Measurements from ENCODE around the gene C1orf50.
"Not testable (repeated sequence)": the region's sequence is repeated elsewhere in the genome, so short reads cannot be mapped to it uniquely, and the experiment has no call there.

The C1orf50 gene

DNA sequence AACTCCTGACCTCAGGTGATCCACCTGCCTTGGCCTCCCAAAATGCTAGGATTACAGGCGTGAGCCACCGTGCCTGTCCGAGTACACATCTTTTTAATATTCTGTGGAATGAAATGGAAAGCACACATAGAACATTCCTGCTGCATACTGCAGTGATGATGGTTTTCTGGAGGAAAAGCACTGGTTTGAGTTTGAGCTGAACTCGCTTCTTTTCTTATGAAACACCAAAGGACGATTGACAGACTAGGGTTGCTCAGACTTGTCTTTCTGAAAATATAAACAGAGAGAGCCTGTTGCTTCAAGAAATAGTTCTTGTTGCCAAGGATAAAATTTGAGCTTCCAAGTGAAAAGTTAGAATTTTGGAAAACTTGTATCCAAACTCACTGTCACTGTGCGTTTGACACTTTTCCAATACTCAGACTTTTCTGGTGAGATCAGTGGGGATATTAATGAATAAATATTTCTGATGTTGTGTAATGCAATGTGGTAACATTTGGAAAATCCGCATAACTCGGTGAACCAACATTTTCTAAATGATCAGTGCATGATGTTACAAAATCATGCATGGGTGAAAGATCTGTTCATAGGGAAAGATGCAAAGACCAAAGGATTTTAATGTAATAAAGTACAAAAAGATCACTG lies 34.9 kb downstream of the C1orf50 start:
- Mint-ChIP-seq H3K4me1 (no peaks in the 10 kb centered on the region), H3K4me3 (no peak overlapping the region), H3K36me3 (ENCODE audit: insufficient read depth) (peaks cover 2% of the 10 kb centered on the region), H3K27ac (ENCODE audit: low read depth) (no peak overlapping the region), H3K9me3 (no peaks in the 10 kb centered on the region), H3K27me3 (no peaks in the 10 kb centered on the region)
- ATAC-seq (replicated peaks; ENCODE audit: extremely low read depth, poor library complexity, severe bottlenecking) (no peak), DNase-seq (ENCODE audit: low spot score in 2 of 2) (no peak)

- Mint-ChIP-seq H3K27ac (ENCODE audit: low read depth) (no peak overlapping the region), H3K36me3 (ENCODE audit: insufficient read depth) (peaks cover 2% of the 10 kb centered on the region), H3K9me3 (no peaks in the 10 kb centered on the region), H3K27me3 (no peaks in the 10 kb centered on the region), H3K4me3 (no peak overlapping the region), H3K4me1 (no peaks in the 10 kb centered on the region)
- ATAC-seq (replicated peaks; ENCODE audit: extremely low read depth, poor library complexity, severe bottlenecking) (no peak), DNase-seq (ENCODE audit: low spot score in 2 of 2) (no peak)
These were observed 39.1 kb downstream of the C1orf50 start for GRCh38 chr1:42806171-42806570.

DNA sequence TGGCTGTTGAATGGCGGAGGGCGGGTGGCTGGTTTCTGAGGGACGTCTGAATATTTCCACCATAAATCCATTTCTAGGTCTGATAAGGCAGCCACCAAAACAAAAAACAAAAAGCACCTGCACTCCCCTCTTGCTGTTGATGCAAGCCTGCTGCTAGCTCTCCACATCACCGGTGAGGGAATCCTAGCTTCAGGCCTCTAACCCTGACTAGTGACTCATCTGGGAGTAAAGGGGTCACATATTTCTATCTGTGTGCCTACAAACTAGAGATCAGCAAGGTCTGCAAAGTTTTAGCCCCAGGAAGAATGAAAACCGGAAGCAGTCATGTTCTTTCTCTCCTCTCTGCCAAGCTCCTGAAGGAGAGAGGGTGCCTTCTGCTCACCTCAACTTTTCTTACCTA lies 39.5 kb downstream of the C1orf50 start:
- no peak overlapping the region for H3K4me3 Mint-ChIP-seq
- peaks cover 2% of the 10 kb centered on the region for H3K36me3 Mint-ChIP-seq (ENCODE audit: insufficient read depth)

DNA sequence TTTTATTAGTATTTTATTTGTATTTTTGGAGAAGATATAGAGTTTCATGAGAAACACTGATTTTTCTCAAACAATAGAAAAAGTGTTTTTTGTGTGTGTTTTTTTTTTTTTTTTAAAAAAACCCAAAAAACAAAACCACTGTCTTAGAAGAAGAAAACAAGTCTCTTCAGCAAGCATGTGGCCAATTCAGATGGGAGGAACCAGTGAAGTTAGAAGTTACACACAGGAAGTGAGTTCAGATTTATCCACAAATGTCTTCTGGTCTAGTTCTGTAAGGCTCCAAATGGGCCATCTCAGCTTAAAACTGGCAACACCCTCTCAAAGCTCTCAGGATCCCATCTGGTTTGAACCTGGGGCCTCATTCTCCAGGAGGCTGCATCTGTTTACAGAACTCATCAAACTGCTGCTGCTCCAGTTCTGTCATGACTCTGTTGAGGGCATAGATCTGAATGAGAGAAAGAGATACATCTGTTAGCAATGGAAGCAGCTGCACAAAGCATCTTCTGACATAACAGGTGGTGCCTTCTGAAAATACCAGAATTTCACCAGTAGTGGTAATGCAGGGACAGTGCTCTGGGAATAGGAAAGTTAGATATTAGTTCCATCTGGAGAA lies 40.1 kb downstream of the C1orf50 start:
- Mint-ChIP-seq H3K4me3 (no peak overlapping the region), H3K27me3 (no peaks in the 10 kb centered on the region), H3K9me3 (no peaks in the 10 kb centered on the region), H3K4me1 (peaks cover 5% of the 10 kb centered on the region), H3K36me3 (ENCODE audit: insufficient read depth) (peaks cover 2% of the 10 kb centered on the region), H3K27ac (ENCODE audit: low read depth) (no peak overlapping the region)
- DNase-seq (ENCODE audit: low spot score in 2 of 2), result no peak
- ATAC-seq (replicated peaks; ENCODE audit: extremely low read depth, poor library complexity, severe bottlenecking), result no peak

More for the DNA sequence above, 39.5 kb downstream of the C1orf50 start:
- peaks cover 3% of the 10 kb centered on the region for H3K4me1 Mint-ChIP-seq
- H3K27ac Mint-ChIP-seq (ENCODE audit: low read depth), result no peak overlapping the region
- no peak for DNase-seq (ENCODE audit: low spot score in 2 of 2)
- no peak for ATAC-seq (replicated peaks; ENCODE audit: extremely low read depth, poor library complexity, severe bottlenecking)
- H3K9me3 Mint-ChIP-seq, result no peaks in the 10 kb centered on the region
- H3K27me3 Mint-ChIP-seq, result no peaks in the 10 kb centered on the region

- H3K4me3 Mint-ChIP-seq; H3K9me3 Mint-ChIP-seq; H3K27ac Mint-ChIP-seq (ENCODE audit: low read depth); DNase-seq (ENCODE audit: low spot score in 2 of 2); H3K27me3 Mint-ChIP-seq; ATAC-seq (replicated peaks; ENCODE audit: extremely low read depth, poor library complexity, severe bottlenecking); H3K36me3 Mint-ChIP-seq (ENCODE audit: insufficient read depth): not testable (repeated sequence)
- peaks cover 24% of the 10 kb centered on the region for H3K4me1 Mint-ChIP-seq
These were observed 47.8 kb downstream of the C1orf50 start for GRCh38 chr1:42814815-42815214.

DNA sequence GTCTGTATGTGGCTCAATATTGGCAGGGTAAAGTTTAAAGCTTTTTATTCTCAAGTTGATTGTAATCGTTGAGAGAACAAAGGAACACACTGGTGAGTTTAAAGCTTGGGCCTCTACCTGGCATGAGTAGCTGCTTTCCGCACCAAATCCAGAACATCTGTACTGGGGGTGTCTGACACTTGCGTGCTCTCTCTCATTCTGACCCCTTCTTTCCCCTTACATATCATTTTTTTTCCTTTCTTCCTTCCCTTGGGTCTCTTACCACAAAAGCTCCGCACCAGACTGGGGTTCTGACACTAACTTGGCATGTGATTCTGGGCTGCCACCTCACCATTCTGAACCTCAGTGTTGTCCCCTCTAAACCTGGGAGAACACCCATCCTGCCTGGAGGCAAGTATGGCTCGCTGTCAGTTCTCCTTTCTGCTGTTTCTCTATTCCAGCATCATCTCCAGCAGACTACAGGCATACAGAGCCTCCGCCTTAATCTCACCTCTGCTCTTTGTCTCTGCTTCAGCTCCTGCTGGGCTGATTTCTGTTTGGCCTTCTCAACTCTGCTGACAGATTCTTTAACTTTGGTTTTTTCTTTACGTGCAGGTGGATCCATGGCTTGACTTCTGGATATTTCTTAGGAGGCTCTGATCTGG lies 49.0 kb downstream of the C1orf50 start:
- DNase-seq (ENCODE audit: low spot score in 2 of 2), result no peak
- H3K27me3 Mint-ChIP-seq, result no peaks in the 10 kb centered on the region
- H3K27ac Mint-ChIP-seq (ENCODE audit: low read depth), result peak overlapping the region; percentile 83
- peak overlapping the region; percentile 82 for H3K4me3 Mint-ChIP-seq
- ATAC-seq (replicated peaks; ENCODE audit: extremely low read depth, poor library complexity, severe bottlenecking), result no peak
- H3K36me3 Mint-ChIP-seq (ENCODE audit: insufficient read depth), result peaks cover 6% of the 10 kb centered on the region
- peaks cover 27% of the 10 kb centered on the region for H3K4me1 Mint-ChIP-seq
- no peaks in the 10 kb centered on the region for H3K9me3 Mint-ChIP-seq

DNA sequence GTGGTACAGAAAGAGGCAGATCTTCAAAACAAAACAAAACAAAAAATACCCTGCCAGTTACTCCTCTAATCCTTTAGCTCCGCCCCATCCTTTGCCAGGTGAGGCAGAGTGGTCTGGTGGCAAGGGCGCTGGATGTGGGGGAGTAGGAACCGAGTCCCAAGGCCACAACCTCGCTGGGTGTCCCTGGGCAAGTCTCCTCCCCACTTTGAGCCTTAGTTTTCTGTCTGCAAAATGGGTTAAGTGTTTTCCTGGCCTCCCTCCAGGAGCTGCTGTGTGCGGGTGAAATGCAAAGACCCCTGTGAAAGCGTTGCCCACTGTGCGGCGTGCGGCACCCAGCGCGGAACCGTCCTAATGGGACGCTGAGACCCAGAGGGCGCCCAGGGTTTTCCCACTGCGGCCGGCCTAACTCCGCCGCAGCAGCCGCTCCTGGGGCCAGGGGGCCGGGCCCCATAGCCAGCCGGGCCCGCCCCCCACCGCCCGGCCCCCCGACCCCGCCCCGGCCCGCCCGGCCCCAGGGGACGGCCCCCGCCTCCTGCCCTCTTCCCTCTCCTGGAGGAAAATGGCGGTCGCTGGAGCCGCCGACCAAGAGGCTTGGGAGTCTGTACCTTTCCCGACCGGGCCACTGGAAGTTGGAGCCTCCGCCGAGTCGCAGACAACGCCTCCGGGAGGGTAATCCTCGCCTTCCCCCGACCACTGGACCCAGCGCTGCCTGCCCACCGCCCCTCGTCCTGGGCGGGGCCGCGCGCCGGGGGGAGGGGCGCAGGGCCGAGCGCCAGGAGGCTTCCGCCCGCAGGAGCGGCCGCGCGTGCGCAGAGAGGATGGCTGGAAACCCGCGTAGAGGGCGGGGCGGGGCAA lies 49.8 kb downstream of the C1orf50 start, which contains the start of the genes ERMAP and SVBP:
ERMAP (plus strand) TSS at position 538 of the 855 bp plus-strand sequence. CDS start 13,327 bp downstream, outside the sequence.
SVBP (minus strand) TSS at position 813 of the 855 bp plus-strand sequence. CDS start 853 bp downstream, outside the sequence.
- Mint-ChIP-seq H3K36me3 (ENCODE audit: insufficient read depth) (peaks cover 6% of the 10 kb centered on the region), H3K27me3 (no peaks in the 10 kb centered on the region), H3K9me3 (no peaks in the 10 kb centered on the region), H3K4me1 (peaks cover 22% of the 10 kb centered on the region), H3K4me3 (peak within 1 kb of the TSS; percentile 82), H3K27ac (ENCODE audit: low read depth) (peak within 1 kb of the TSS; percentile 83)
- peak; percentile 79 for ATAC-seq (replicated peaks; ENCODE audit: extremely low read depth, poor library complexity, severe bottlenecking)
- DNase-seq (ENCODE audit: low spot score in 2 of 2), result peak; percentile 81 to 86

DNA sequence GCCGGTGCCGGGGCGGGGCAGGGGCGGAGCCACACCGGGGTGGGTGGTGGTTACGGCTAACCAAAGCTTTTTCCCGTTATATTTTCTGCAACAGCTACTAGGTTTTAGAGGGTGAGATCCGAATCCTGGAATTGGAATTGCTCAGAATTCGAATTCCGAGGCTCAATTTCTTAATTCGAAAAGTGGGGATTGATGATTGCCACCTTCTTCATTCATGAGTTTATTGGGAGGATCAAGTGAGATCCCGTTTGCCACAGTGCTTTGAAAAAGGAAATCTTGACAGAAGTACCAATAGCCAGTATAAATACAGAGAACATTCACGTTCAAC lies 50.4 kb downstream of the C1orf50 start:
- H3K4me1 Mint-ChIP-seq, result peaks cover 22% of the 10 kb centered on the region
- H3K9me3 Mint-ChIP-seq, result no peaks in the 10 kb centered on the region
- no peaks in the 10 kb centered on the region for H3K27me3 Mint-ChIP-seq
- ATAC-seq (replicated peaks; ENCODE audit: extremely low read depth, poor library complexity, severe bottlenecking) (no peak), DNase-seq (ENCODE audit: low spot score in 2 of 2) (no peak)
- H3K4me3 Mint-ChIP-seq, result peak overlapping the region; percentile 82
- no peak overlapping the region for H3K27ac Mint-ChIP-seq (ENCODE audit: low read depth)
- H3K36me3 Mint-ChIP-seq (ENCODE audit: insufficient read depth), result peaks cover 6% of the 10 kb centered on the region

- Mint-ChIP-seq H3K27me3 (no peaks in the 10 kb centered on the region), H3K27ac (ENCODE audit: low read depth) (no peak overlapping the region), H3K36me3 (ENCODE audit: insufficient read depth) (peaks cover 6% of the 10 kb centered on the region), H3K4me1 (peaks cover 22% of the 10 kb centered on the region), H3K9me3 (no peaks in the 10 kb centered on the region), H3K4me3 (peak overlapping the region; percentile 82)
- ATAC-seq (replicated peaks; ENCODE audit: extremely low read depth, poor library complexity, severe bottlenecking) (no peak), DNase-seq (ENCODE audit: low spot score in 2 of 2) (no peak)
These were observed 50.9 kb downstream of the C1orf50 start for GRCh38 chr1:42817976-42818375.

DNA sequence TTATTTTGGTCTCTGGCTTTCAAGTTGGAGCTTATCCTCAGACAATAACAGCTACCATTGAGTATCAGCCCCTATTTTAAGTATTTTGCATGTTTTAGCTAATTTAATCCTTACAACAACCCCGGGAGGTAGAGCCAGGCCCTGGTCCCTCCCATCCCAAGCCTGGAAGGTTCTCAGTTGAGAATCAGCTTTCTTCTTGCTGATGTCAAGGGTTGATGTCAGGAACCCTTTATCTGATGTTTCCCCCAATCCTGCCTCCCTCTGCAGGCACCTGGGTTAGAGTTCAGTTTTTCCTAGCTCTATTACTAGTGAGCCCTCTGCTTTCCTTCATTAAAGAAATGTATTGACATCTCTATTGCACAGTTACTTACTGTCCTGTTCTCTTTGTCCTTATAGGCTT lies 53.8 kb downstream of the C1orf50 start:
- Mint-ChIP-seq H3K27me3 (no peaks in the 10 kb centered on the region), H3K27ac (ENCODE audit: low read depth) (no peak overlapping the region), H3K4me3 (no peak overlapping the region), H3K9me3 (no peaks in the 10 kb centered on the region), H3K36me3 (ENCODE audit: insufficient read depth) (peaks cover 8% of the 10 kb centered on the region), H3K4me1 (peaks cover 19% of the 10 kb centered on the region)
- DNase-seq (ENCODE audit: low spot score in 2 of 2) (no peak), ATAC-seq (replicated peaks; ENCODE audit: extremely low read depth, poor library complexity, severe bottlenecking) (no peak)

GRCh38 chr1:42821690-42822089 lies 54.6 kb downstream of the C1orf50 start:
- no peaks in the 10 kb centered on the region for H3K9me3 Mint-ChIP-seq
- ATAC-seq (replicated peaks; ENCODE audit: extremely low read depth, poor library complexity, severe bottlenecking) (no peak), DNase-seq (ENCODE audit: low spot score in 2 of 2) (no peak)
- peaks cover 10% of the 10 kb centered on the region for H3K4me1 Mint-ChIP-seq
- H3K27me3 Mint-ChIP-seq, result no peaks in the 10 kb centered on the region
- no peak overlapping the region for H3K27ac Mint-ChIP-seq (ENCODE audit: low read depth)
- peaks cover 5% of the 10 kb centered on the region for H3K36me3 Mint-ChIP-seq (ENCODE audit: insufficient read depth)
- no peak overlapping the region for H3K4me3 Mint-ChIP-seq

- Mint-ChIP-seq H3K4me3 (no peak overlapping the region), H3K27me3 (no peaks in the 10 kb centered on the region), H3K36me3 (ENCODE audit: insufficient read depth) (peaks cover 4% of the 10 kb centered on the region), H3K4me1 (peaks cover 4% of the 10 kb centered on the region), H3K9me3 (no peaks in the 10 kb centered on the region), H3K27ac (ENCODE audit: low read depth) (no peak overlapping the region)
- DNase-seq (ENCODE audit: low spot score in 2 of 2) (no peak), ATAC-seq (replicated peaks; ENCODE audit: extremely low read depth, poor library complexity, severe bottlenecking) (no peak)
These were observed 55.8 kb downstream of the C1orf50 start for GRCh38 chr1:42822800-42823392.

All from central memory CD8-positive, alpha-beta T cell (primary cell).